HL-60 (cell line): ENCODE data around the gene SLC12A3.
"Not testable (repeated sequence)": the region's sequence is repeated elsewhere in the genome, so short reads cannot be mapped to it uniquely, and the experiment has no call there.

Experiments
- DNase-seq, 2 experiments: peaks; one replicate each; pipeline ENCODE4 v3.0.0-alpha.2; 2010 to 2020; ENCODE audit warnings: low read depth in 1 of 2, low spot score in 1 of 2
- H3K27ac ChIP-seq: fragments of 250-450 bp; sonication (Bioruptor Pico); replicated peaks from 2 replicates; pipeline ENCODE4 v1.5.1; 2020; ENCODE audit warnings: mild to moderate bottlenecking, moderate library complexity
- H3K27me3 ChIP-seq: fragments of 250-450 bp; sonication (Bioruptor Pico); 2 replicates; pipeline ENCODE4 v1.5.1; 2021; ENCODE audit warnings: mild to moderate bottlenecking, moderate library complexity; ENCODE audit not compliant: insufficient read depth, poor library complexity, severe bottlenecking
- H3K4me3 ChIP-seq: replicated peaks from 2 replicates; pipeline ENCODE4 v1.5.1; 2011; ENCODE audit warnings: mild to moderate bottlenecking, control low read depth, low read length; ENCODE audit not compliant: insufficient read depth
- GABPA ChIP-seq: IDR thresholded peaks from 2 replicates; pipeline ENCODE4 v1.6.1; 2012; ENCODE audit warnings: low read depth
- POLR2AphosphoS5 ChIP-seq: IDR thresholded peaks from 2 replicates; pipeline ENCODE4 v1.6.1; 2012; ENCODE audit warnings: low read depth
- SPI1 ChIP-seq: IDR thresholded peaks from 2 replicates; pipeline ENCODE4 v1.6.1; 2012; ENCODE audit warnings: low read depth, mild to moderate bottlenecking, borderline replicate concordance
- TF ChIP-seq, protein P1 (sequence below): IDR thresholded peaks from 2 replicates; pipeline ENCODE4 v1.6.1; 2012; ENCODE audit warnings: low read depth; ENCODE audit not compliant: insufficient replicate concordance
- TF ChIP-seq, protein P2 (sequence below): IDR thresholded peaks from one replicate; pipeline ENCODE4 v1.5.1; 2011; ENCODE audit warnings: low read length, control low read depth, inconsistent platforms; ENCODE audit not compliant: insufficient read depth

The SLC12A3 gene

GRCh38 chr16:56932721-56933619 lies 68.0 kb downstream of the SLC12A3 start:
- TF ChIP-seq, protein P1, sequence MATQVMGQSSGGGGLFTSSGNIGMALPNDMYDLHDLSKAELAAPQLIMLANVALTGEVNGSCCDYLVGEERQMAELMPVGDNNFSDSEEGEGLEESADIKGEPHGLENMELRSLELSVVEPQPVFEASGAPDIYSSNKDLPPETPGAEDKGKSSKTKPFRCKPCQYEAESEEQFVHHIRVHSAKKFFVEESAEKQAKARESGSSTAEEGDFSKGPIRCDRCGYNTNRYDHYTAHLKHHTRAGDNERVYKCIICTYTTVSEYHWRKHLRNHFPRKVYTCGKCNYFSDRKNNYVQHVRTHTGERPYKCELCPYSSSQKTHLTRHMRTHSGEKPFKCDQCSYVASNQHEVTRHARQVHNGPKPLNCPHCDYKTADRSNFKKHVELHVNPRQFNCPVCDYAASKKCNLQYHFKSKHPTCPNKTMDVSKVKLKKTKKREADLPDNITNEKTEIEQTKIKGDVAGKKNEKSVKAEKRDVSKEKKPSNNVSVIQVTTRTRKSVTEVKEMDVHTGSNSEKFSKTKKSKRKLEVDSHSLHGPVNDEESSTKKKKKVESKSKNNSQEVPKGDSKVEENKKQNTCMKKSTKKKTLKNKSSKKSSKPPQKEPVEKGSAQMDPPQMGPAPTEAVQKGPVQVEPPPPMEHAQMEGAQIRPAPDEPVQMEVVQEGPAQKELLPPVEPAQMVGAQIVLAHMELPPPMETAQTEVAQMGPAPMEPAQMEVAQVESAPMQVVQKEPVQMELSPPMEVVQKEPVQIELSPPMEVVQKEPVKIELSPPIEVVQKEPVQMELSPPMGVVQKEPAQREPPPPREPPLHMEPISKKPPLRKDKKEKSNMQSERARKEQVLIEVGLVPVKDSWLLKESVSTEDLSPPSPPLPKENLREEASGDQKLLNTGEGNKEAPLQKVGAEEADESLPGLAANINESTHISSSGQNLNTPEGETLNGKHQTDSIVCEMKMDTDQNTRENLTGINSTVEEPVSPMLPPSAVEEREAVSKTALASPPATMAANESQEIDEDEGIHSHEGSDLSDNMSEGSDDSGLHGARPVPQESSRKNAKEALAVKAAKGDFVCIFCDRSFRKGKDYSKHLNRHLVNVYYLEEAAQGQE, result no peak
- TF ChIP-seq, protein P2, sequence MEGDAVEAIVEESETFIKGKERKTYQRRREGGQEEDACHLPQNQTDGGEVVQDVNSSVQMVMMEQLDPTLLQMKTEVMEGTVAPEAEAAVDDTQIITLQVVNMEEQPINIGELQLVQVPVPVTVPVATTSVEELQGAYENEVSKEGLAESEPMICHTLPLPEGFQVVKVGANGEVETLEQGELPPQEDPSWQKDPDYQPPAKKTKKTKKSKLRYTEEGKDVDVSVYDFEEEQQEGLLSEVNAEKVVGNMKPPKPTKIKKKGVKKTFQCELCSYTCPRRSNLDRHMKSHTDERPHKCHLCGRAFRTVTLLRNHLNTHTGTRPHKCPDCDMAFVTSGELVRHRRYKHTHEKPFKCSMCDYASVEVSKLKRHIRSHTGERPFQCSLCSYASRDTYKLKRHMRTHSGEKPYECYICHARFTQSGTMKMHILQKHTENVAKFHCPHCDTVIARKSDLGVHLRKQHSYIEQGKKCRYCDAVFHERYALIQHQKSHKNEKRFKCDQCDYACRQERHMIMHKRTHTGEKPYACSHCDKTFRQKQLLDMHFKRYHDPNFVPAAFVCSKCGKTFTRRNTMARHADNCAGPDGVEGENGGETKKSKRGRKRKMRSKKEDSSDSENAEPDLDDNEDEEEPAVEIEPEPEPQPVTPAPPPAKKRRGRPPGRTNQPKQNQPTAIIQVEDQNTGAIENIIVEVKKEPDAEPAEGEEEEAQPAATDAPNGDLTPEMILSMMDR, result no peak
- no peak for TF ChIP-seq GABPA
- TF ChIP-seq SPI1, result peak; percentile 28; the same call in 1 of the 2 replicates
- Histone ChIP-seq H3K27me3 (no peaks in the 10 kb centered on the region), H3K27ac (peak overlapping the region; percentile 92), H3K4me3 (peak overlapping the region; percentile 100)
- DNase-seq, result peak; percentile 74 to 85

- no peaks in the 10 kb centered on the region for H3K27me3 ChIP-seq
- no peak for TF ChIP-seq SPI1
- peak overlapping the region; percentile 100 for H3K4me3 ChIP-seq
- no peak overlapping the region; the same call in 1 of the 2 replicates for H3K27ac ChIP-seq
- no peak for DNase-seq
Measured at GRCh38 chr16:56933828-56934598, 69.0 kb downstream of the SLC12A3 start.

DNA sequence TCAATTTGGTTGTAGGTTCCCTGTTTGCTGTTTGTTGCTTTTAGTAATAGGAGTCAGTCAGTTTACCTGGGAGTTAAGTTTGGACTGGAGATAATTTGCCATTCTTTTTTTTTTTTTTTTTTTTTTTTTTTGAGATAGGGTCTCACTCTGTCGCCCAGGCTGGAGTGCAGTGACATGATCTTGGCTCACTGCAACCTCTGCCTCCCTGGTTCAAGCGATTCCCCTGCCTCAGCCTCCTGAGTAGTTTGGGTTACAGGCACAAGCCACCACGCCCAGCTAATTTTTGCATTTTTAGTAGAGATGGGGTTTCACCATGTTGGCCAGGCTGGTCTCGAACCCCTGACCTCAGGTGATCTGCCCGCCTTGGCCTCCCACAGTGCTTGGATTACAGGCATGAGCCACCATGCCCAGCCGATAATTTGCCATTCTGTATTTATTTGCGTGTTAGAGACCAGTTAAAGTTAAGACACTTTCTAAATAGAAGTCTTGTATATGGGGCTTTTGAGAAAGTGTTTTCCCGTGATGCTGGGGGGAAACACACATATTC lies 69.7 kb downstream of the SLC12A3 start:
- H3K27me3 ChIP-seq, DNase-seq, H3K27ac ChIP-seq: not testable (repeated sequence)
- peak overlapping the region; percentile 100 for H3K4me3 ChIP-seq

DNA sequence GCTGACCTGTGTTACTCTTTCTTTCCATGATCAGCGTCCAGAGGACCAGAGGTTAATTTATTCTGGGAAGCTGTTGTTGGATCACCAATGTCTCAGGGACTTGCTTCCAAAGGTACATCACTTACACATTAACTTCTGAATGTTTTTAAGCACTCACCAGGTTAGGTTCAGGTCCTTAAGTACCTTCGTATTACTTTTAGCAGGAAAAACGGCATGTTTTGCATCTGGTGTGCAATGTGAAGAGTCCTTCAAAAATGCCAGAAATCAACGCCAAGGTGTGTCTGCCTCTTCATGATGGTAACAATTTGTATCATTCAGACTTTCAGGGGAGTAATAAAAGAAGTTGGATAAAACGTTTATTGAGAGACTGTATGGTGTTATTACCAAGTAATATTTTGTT lies 70.2 kb downstream of the SLC12A3 start:
- no peaks in the 10 kb centered on the region for H3K27me3 ChIP-seq
- H3K27ac ChIP-seq, result no peak overlapping the region
- no peak overlapping the region for H3K4me3 ChIP-seq
- TF ChIP-seq, protein P1, result no peak
- TF ChIP-seq SPI1 (no peak), POLR2AphosphoS5 (no peak), GABPA (no peak)
- TF ChIP-seq, protein P2, result no peak
- DNase-seq, result no peak
